A549 treated with AZD9567 at 1 μM for 4 hours (cell line): ENCODE results near the gene INHBB. TPM values are rescaled to one million over a fixed set of nuclear protein-coding genes. Genes with fewer than 3 reads are reported as not detected.

Experiments used
- total RNA-seq: library from RNA; stranded (reverse); fragments of 200-300 nt; extraction: Qiagen RNA extraction; gene quantifications from 5 replicates; pipeline ENCODE4 v1.2.3, GENCODE V29; 2022; ENCODE audit not compliant: insufficient read depth

INHBB gene
- 13.7 to 20.6 TPM (median 18.1 TPM) in 5 replicates for total RNA-seq

GRCh38 chr2:120346026-120346666 is at the start of gene INHBB:
Gene INHBB, plus strand, starts transcription at chr2:120346136. Its CDS starts 53 bp downstream, at chr2:120346189.

Other genes starting within 250 kb of the INHBB start
- 43.5 to 48.5 TPM (median 45.4 TPM) in 5 replicates for gene TMEM185B, start 122.7 kb upstream of the INHBB start, total RNA-seq
- 56.3 to 82.9 TPM (median 57.7 TPM) in 5 replicates for gene RALB, start 93.3 kb upstream of the INHBB start, total RNA-seq